Neural cell (in vitro differentiated cells): ENCODE measurements around the gene SERPINH1. TPM values are rescaled to one million over a fixed set of nuclear protein-coding genes. Genes with fewer than 3 reads are reported as not detected.
"Not testable (repeated sequence)": the region's sequence is repeated elsewhere in the genome, so short reads cannot be mapped to it uniquely, and the experiment has no call there.

Source experiments
- H2AFZ ChIP-seq: fragments of 200-600, 300-800 bp; sonication (generic), shearing (Covaris generic); 2 replicates; pipeline ENCODE4 v1.6.0; 2014; ENCODE audit warnings: low read depth, mild to moderate bottlenecking, antibody characterized with exemption, low read length, moderate library complexity
- H3F3A ChIP-seq: fragments of 200-600 bp; shearing (Covaris generic); 2 replicates; pipeline ENCODE4 v1.6.1; 2016; ENCODE audit warnings: mild to moderate bottlenecking, moderate library complexity, mixed read lengths, antibody characterized with exemption, low read length; ENCODE audit not compliant: insufficient read depth, poor library complexity, severe bottlenecking
- H3K27ac ChIP-seq: fragments of 200-600, 300-800 bp; sonication (generic), shearing (Covaris generic); 2 replicates; pipeline ENCODE4 v1.5.1; 2014; ENCODE audit warnings: mild to moderate bottlenecking, low read length, moderate library complexity
- H3K27me3 ChIP-seq: fragments of 300-800, 200-600 bp; sonication (generic), shearing (Covaris generic); 2 replicates; pipeline ENCODE4 v1.6.0; 2014; ENCODE audit warnings: mild to moderate bottlenecking, low read depth, low read length, moderate library complexity; ENCODE audit not compliant: insufficient read depth
- H3K36me3 ChIP-seq: fragments of 300-800, 200-600 bp; sonication (generic), shearing (Covaris generic); 2 replicates; pipeline ENCODE4 v1.5.1; 2014; ENCODE audit warnings: mild to moderate bottlenecking, antibody characterized with exemption, low read length, moderate library complexity; ENCODE audit not compliant: insufficient read depth
- H3K4me2 ChIP-seq: fragments of 300-800, 200-600 bp; sonication (generic), shearing (Covaris generic); 2 replicates; pipeline ENCODE4 v1.6.0; 2014; ENCODE audit warnings: mild to moderate bottlenecking, low read length
- H3K4me3 ChIP-seq: fragments of 300-800, 200-600 bp; sonication (generic), shearing (Covaris generic); 2 replicates; pipeline ENCODE4 v1.5.1; 2014; ENCODE audit warnings: mild to moderate bottlenecking, low read length, moderate library complexity
- H3K79me2 ChIP-seq: fragments of 200-600 bp; shearing (Covaris generic); replicated peaks from 2 replicates; pipeline ENCODE4 v1.6.0; 2014; ENCODE audit warnings: mild to moderate bottlenecking, low read length, moderate library complexity; ENCODE audit not compliant: insufficient read depth
- H3K9ac ChIP-seq: fragments of 300-800, 200-600 bp; sonication (generic), shearing (Covaris generic); 2 replicates; pipeline ENCODE4 v1.6.1; 2016; ENCODE audit warnings: mild to moderate bottlenecking, low read length, mixed read lengths
- H3K9me2 ChIP-seq: fragments of 200-600 bp; shearing (Covaris generic); 2 replicates; pipeline ENCODE4 v1.6.1; 2016; ENCODE audit warnings: mild to moderate bottlenecking, low read length, mixed read lengths; ENCODE audit not compliant: insufficient read depth
- H3K9me3 ChIP-seq: fragments of 200-600, 300-800 bp; sonication (generic), shearing (Covaris generic); 2 replicates; pipeline ENCODE4 v1.6.1; 2016; ENCODE audit warnings: mild to moderate bottlenecking, mixed run types, low read length, moderate library complexity, mixed read lengths
- H4K20me1 ChIP-seq: fragments of 200-600 bp; shearing (Covaris generic); 2 replicates; pipeline ENCODE4 v1.6.1; 2016; ENCODE audit warnings: mild to moderate bottlenecking, mixed run types; ENCODE audit not compliant: insufficient read depth
- EP300 ChIP-seq: fragments of 450-650 bp; conservative IDR thresholded peaks from 2 replicates; pipeline ENCODE4 v1.6.1; 2014; ENCODE audit warnings: antibody characterized with exemption, mild to moderate bottlenecking, moderate library complexity; ENCODE audit not compliant: poor library complexity, severe bottlenecking
- EZH2 ChIP-seq: fragments of 200-600, 300-800 bp; shearing (Covaris generic), sonication (generic); IDR thresholded peaks from 2 replicates; pipeline ENCODE4 v1.6.1; 2014; ENCODE audit warnings: antibody characterized with exemption, low read length, borderline replicate concordance, mild to moderate bottlenecking; ENCODE audit not compliant: insufficient read depth, poor library complexity, severe bottlenecking
- MXI1 ChIP-seq: fragments of 450-650 bp; conservative IDR thresholded peaks from 2 replicates; pipeline ENCODE4 v1.6.1; 2014; ENCODE audit warnings: antibody characterized with exemption, mild to moderate bottlenecking; ENCODE audit not compliant: poor library complexity, severe bottlenecking
- POLR2AphosphoS5 ChIP-seq: IDR thresholded peaks from 2 replicates; pipeline ENCODE4 v1.6.1; 2012
- RAD21 ChIP-seq: fragments of 450-650 bp; conservative IDR thresholded peaks from 2 replicates; pipeline ENCODE4 v1.6.1; 2014; ENCODE audit warnings: antibody characterized with exemption, mild to moderate bottlenecking, moderate library complexity
- REST ChIP-seq: IDR thresholded peaks from 2 replicates; pipeline ENCODE4 v1.6.1; 2012; ENCODE audit warnings: borderline replicate concordance
- SMC3 ChIP-seq: fragments of 450-650 bp; conservative IDR thresholded peaks from 2 replicates; pipeline ENCODE4 v1.6.1; 2014; ENCODE audit warnings: antibody characterized with exemption, mild to moderate bottlenecking, moderate library complexity; ENCODE audit not compliant: poor library complexity
- TAF1 ChIP-seq: IDR thresholded peaks from 2 replicates; pipeline ENCODE4 v1.6.1; 2012; ENCODE audit warnings: low read depth
- polyA plus RNA-seq: library from polyadenylated mRNA; depleted of rRNA; stranded (reverse); fragments of >200 nt; gene quantifications from 2 replicates; pipeline ENCODE4 v1.2.3, GENCODE V29; 2014
- TF ChIP-seq, protein P1 (sequence below): fragments of 450-650 bp; IDR thresholded peaks from 2 replicates; pipeline ENCODE4 v1.5.1; 2014; ENCODE audit warnings: antibody characterized with exemption, mild to moderate bottlenecking, moderate library complexity; ENCODE audit not compliant: poor library complexity, severe bottlenecking

The SERPINH1 gene
- polyA plus RNA-seq, 1 donor from 2014 or later: 16.1 TPM

DNA sequence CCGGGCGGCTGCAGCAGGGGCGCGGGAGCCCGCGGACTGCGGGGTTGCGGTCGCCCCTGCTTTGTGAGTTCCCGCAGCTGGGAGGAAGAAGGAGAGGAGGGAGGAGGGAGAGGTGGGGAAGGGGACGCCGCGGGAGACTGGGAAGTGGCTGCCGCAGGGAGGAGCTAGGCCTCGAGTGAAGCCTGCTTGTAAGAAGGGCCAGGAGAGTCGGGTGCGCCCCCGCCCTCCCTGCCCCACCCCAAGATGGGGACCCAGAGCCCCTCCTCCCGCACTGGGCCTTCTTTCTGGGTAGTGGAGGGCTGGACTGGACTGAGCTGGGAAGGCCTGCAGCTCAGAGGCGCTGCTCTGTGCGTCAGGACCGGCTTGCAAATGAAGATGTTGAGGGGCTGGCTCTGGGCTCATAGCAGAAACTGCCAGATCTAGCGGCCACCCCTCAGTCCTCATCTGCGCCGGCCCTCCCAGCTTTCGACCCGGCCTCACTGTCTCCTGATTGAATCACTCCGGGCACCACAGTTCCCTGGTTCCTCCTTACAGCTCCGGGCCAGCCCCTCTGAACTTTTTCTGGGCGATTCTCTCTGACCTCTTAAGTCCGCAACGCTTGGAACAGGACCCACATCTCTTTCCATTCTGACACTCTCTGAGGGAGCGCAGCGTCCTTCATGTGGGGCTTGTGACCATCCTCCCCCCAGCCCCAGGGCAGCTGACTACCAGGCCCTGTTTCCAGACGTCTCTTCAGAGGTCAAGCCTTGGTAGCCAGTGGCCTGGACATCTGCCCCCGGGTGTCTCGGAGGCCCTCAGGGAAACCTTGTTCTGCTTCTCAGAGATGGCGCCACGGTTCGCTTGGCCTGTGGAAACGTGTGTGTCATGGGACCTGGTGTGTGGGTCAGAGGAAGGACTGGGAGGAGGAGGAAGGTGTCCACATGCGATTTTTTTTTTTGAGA is 21.9 kb downstream of the SERPINH1 start:
- H4K20me1 ChIP-seq: no peaks in the 10 kb centered on the region
- H3K27me3 ChIP-seq: no peaks in the 10 kb centered on the region
- peak overlapping the region; percentile 55 for H3K4me2 ChIP-seq
- peaks cover 3% of the 10 kb centered on the region for H3F3A ChIP-seq
- no peaks in the 10 kb centered on the region for H3K79me2 ChIP-seq
- H3K36me3 ChIP-seq: no peaks in the 10 kb centered on the region
- peak overlapping the region; percentile 97 for H3K9ac ChIP-seq
- peak overlapping the region; percentile 88 for H2AFZ ChIP-seq
- H3K9me3 ChIP-seq: no peaks in the 10 kb centered on the region
- H3K9me2 ChIP-seq: no peaks in the 10 kb centered on the region
- TF ChIP-seq TAF1: no peak
- TF ChIP-seq SMC3: peak; percentile 53
- peak overlapping the region; percentile 90 for H3K27ac ChIP-seq
- H3K4me3 ChIP-seq: peak overlapping the region; percentile 78

GRCh38 chr11:75584659-75585292 is 22.7 kb downstream of the SERPINH1 start:
- H3K9ac ChIP-seq, H3K9me2 ChIP-seq, H4K20me1 ChIP-seq, H3K27me3 ChIP-seq, H3K4me2 ChIP-seq, H3K79me2 ChIP-seq, H3K36me3 ChIP-seq, H2AFZ ChIP-seq, H3K9me3 ChIP-seq, H3F3A ChIP-seq, H3K4me3 ChIP-seq: not testable (repeated sequence)
- peak overlapping the region; percentile 90 for H3K27ac ChIP-seq

- Histone ChIP-seq H3K9me3 (no peaks in the 10 kb centered on the region), H3F3A (peaks cover 3% of the 10 kb centered on the region), H3K36me3 (no peaks in the 10 kb centered on the region), H3K4me3 (no peak overlapping the region), H3K9ac (no peak overlapping the region), H3K4me2 (no peak overlapping the region), H3K9me2 (no peaks in the 10 kb centered on the region), H3K27me3 (no peaks in the 10 kb centered on the region), H2AFZ (no peak overlapping the region), H4K20me1 (no peaks in the 10 kb centered on the region), H3K27ac (no peak overlapping the region), H3K79me2 (no peaks in the 10 kb centered on the region)
- TF ChIP-seq, protein P1, sequence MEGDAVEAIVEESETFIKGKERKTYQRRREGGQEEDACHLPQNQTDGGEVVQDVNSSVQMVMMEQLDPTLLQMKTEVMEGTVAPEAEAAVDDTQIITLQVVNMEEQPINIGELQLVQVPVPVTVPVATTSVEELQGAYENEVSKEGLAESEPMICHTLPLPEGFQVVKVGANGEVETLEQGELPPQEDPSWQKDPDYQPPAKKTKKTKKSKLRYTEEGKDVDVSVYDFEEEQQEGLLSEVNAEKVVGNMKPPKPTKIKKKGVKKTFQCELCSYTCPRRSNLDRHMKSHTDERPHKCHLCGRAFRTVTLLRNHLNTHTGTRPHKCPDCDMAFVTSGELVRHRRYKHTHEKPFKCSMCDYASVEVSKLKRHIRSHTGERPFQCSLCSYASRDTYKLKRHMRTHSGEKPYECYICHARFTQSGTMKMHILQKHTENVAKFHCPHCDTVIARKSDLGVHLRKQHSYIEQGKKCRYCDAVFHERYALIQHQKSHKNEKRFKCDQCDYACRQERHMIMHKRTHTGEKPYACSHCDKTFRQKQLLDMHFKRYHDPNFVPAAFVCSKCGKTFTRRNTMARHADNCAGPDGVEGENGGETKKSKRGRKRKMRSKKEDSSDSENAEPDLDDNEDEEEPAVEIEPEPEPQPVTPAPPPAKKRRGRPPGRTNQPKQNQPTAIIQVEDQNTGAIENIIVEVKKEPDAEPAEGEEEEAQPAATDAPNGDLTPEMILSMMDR: no peak
- no peak for TF ChIP-seq TAF1
- TF ChIP-seq EZH2: no peak
- TF ChIP-seq RAD21: no peak
- TF ChIP-seq SMC3: no peak
- no peak for TF ChIP-seq MXI1
- TF ChIP-seq POLR2AphosphoS5: no peak
- TF ChIP-seq EP300: no peak
- TF ChIP-seq REST: no peak
Observed at GRCh38 chr11:75585293-75585670, 23.2 kb downstream of the SERPINH1 start.
